Right kidney (tissue), 1 donor: ENCODE measurements around the gene ATG7.
"Not testable (repeated sequence)": the region's sequence is repeated elsewhere in the genome, so short reads cannot be mapped to it uniquely, and the experiment has no call there.

Experiments
- DNase-seq: peaks from one replicate; pipeline ENCODE4 v3.0.0-alpha.2; 2016

ATG7 gene

GRCh38 chr3:11591391-11592282 is 319.4 kb downstream of the ATG7 start:
- DNase-seq, result peak; percentile 61

GRCh38 chr3:11592445-11593298 is 320.5 kb downstream of the ATG7 start:
- DNase-seq, result no peak

- no peak for DNase-seq
Measured at GRCh38 chr3:11593318-11594034, 321.3 kb downstream of the ATG7 start.

GRCh38 chr3:11595024-11595423 is 322.8 kb downstream of the ATG7 start:
- not testable (repeated sequence) for DNase-seq

GRCh38 chr3:11596387-11596786 is 324.2 kb downstream of the ATG7 start:
- no peak for DNase-seq

- peak; percentile 52 for DNase-seq
Measured at GRCh38 chr3:11600501-11601282, 328.5 kb downstream of the ATG7 start.

- no peak for DNase-seq
Measured at GRCh38 chr3:11601446-11602238, 329.4 kb downstream of the ATG7 start.

- DNase-seq, result no peak
Measured at GRCh38 chr3:11602239-11602840, 330.1 kb downstream of the ATG7 start.

GRCh38 chr3:11602886-11603527 is 330.8 kb downstream of the ATG7 start:
- no peak for DNase-seq

- no peak for DNase-seq
Measured at GRCh38 chr3:11603628-11604027, 331.4 kb downstream of the ATG7 start.

- no peak for DNase-seq
Measured at GRCh38 chr3:11604139-11604892, 332.1 kb downstream of the ATG7 start.

GRCh38 chr3:11605398-11605797 is 333.2 kb downstream of the ATG7 start:
- no peak for DNase-seq

GRCh38 chr3:11606090-11606784 is 334.0 kb downstream of the ATG7 start:
- no peak for DNase-seq

- no peak for DNase-seq
Measured at GRCh38 chr3:11606865-11607440, 334.8 kb downstream of the ATG7 start.
